SK-N-SH (cell line): ENCODE measurements around the gene MBD3. TPM values are rescaled to one million over a fixed set of nuclear protein-coding genes. Genes with fewer than 3 reads are reported as not detected.

Experiments
- CTCF ChIA-PET: fragments of 300-600, 350-600 bp; formaldehyde crosslinking; extraction: SDS; loops from one replicate; lab custom pipeline; 2021; lab: Yijun Ruan, JAX
- POLR2A ChIA-PET: fragments of 350-600 bp; sonication (Branson Sonifier 250); formaldehyde crosslinking; extraction: SDS; loops from one replicate; lab custom pipeline; 2020; ENCODE audit warnings: antibody characterized with exemption, inconsistent platforms; lab: Yijun Ruan, JAX
- DNase-seq: peaks from one replicate; pipeline ENCODE4 v3.0.0; 2012
- H2AFZ ChIP-seq: fragments of 200-600 bp; sonication (generic); 2 replicates; pipeline ENCODE4 v1.8.1; 2016; ENCODE audit warnings: antibody characterized with exemption, mild to moderate bottlenecking, low read depth
- H3F3A ChIP-seq: fragments of 200-600 bp; sonication (generic); replicated peaks from 2 replicates; pipeline ENCODE3; 2016; ENCODE audit warnings: antibody characterized with exemption, mild to moderate bottlenecking; ENCODE audit not compliant: insufficient read depth
- H3K27ac ChIP-seq, 2 experiments: fragments of 200-500 bp in 1 of 2; fragments of 200-600 bp in 1 of 2; sonication (Bioruptor generic) in 1 of 2; sonication (generic), shearing (Covaris generic) in 1 of 2; 2 replicates each; pipeline versions ENCODE4 v1.5.1 to v1.6.1; 2014 to 2016; ENCODE audit warnings: low read depth in 2 of 2, inconsistent platforms in 1 of 2, low read length in 1 of 2, mild to moderate bottlenecking in 1 of 2, mixed read lengths in 1 of 2
- H3K27me3 ChIP-seq: fragments of 200-600 bp; sonication (generic), shearing (Covaris generic); 2 replicates; pipeline ENCODE4 v1.6.1; 2016; ENCODE audit warnings: mixed run types; ENCODE audit not compliant: insufficient read depth
- H3K36me3 ChIP-seq, 2 experiments: fragments of 200-500 bp in 1 of 2; fragments of 200-600 bp in 1 of 2; sonication (Bioruptor generic) in 1 of 2; sonication (generic) in 1 of 2; replicated peaks in 1 of 2; 2 replicates each; pipeline versions ENCODE3 to v1.5.1; 2014 to 2016; ENCODE audit warnings: low read length in 1 of 2, mild to moderate bottlenecking in 1 of 2; ENCODE audit not compliant: insufficient read depth in 2 of 2, control insufficient read depth in 1 of 2
- H3K4me1 ChIP-seq, 2 experiments: fragments of 200-500 bp in 1 of 2; fragments of 200-600 bp in 1 of 2; sonication (Bioruptor generic) in 1 of 2; sonication (generic), shearing (Covaris generic) in 1 of 2; 2 replicates each; pipeline versions ENCODE4 v1.5.1 to v1.6.1; 2014 to 2016; ENCODE audit warnings: low read depth in 1 of 2, low read length in 1 of 2, mixed run types in 1 of 2; ENCODE audit not compliant: insufficient read depth in 2 of 2, control insufficient read depth in 1 of 2
- H3K4me2 ChIP-seq: fragments of 200-600 bp; sonication (generic), shearing (Covaris generic); 2 replicates; pipeline ENCODE4 v1.6.1; 2017; ENCODE audit warnings: mixed run types
- H3K4me3 ChIP-seq, 2 experiments: fragments of 200-500 bp in 1 of 2; fragments of 200-600 bp in 1 of 2; sonication (Bioruptor generic) in 1 of 2; sonication (generic), shearing (Covaris generic) in 1 of 2; 2 replicates each; pipeline versions ENCODE4 v1.5.1 to v1.8.1; 2014 to 2016; ENCODE audit warnings: low read depth in 2 of 2, inconsistent platforms in 1 of 2, low read length in 1 of 2, mild to moderate bottlenecking in 1 of 2, mixed read lengths in 1 of 2, moderate library complexity in 1 of 2
- H3K79me2 ChIP-seq: fragments of 200-600 bp; sonication (generic); 2 replicates; pipeline ENCODE4 v1.8.1; 2017; ENCODE audit warnings: mild to moderate bottlenecking; ENCODE audit not compliant: insufficient read depth
- H3K9ac ChIP-seq: fragments of 200-600 bp; sonication (generic); 2 replicates; pipeline ENCODE4 v1.6.1; 2017; ENCODE audit warnings: mixed run types
- H3K9me2 ChIP-seq: fragments of 200-600 bp; sonication (generic); 2 replicates; pipeline ENCODE4 v1.6.1; 2017; ENCODE audit warnings: mixed run types
- H3K9me3 ChIP-seq: fragments of 200-600 bp; sonication (generic); 2 replicates; pipeline ENCODE4 v1.6.1; 2017; ENCODE audit warnings: mixed run types, mild to moderate bottlenecking, moderate library complexity
- H4K20me1 ChIP-seq: fragments of 200-600 bp; sonication (generic); 2 replicates; pipeline ENCODE4 v1.6.1; 2017; ENCODE audit warnings: mild to moderate bottlenecking, mixed run types; ENCODE audit not compliant: insufficient read depth
- CHD2 ChIP-seq: fragments of 150-350 bp; IDR thresholded peaks from 2 replicates; pipeline ENCODE4 v1.6.1; 2018; ENCODE audit warnings: low read length; ENCODE audit not compliant: partially characterized antibody
- FOXM1 ChIP-seq: IDR thresholded peaks from 2 replicates; pipeline ENCODE4 v1.4.0; 2012; ENCODE audit warnings: low read depth, mild to moderate bottlenecking
- GABPA ChIP-seq: IDR thresholded peaks from 2 replicates; pipeline ENCODE4 v1.4.0; 2012; ENCODE audit warnings: low read depth, mild to moderate bottlenecking
- RCOR1 ChIP-seq: fragments of 150-350 bp; IDR thresholded peaks from 2 replicates; pipeline ENCODE4 v1.6.1; 2017; ENCODE audit warnings: antibody characterized with exemption, low read length
- RXRA ChIP-seq: IDR thresholded peaks from 2 replicates; pipeline ENCODE4 v1.4.0; 2012; ENCODE audit warnings: low read depth, mild to moderate bottlenecking, borderline replicate concordance
- SIN3A ChIP-seq: IDR thresholded peaks from 2 replicates; pipeline ENCODE4 v1.6.1; 2012; ENCODE audit warnings: low read depth, mild to moderate bottlenecking, low read length, moderate library complexity, borderline replicate concordance
- TAF1 ChIP-seq: IDR thresholded peaks from 2 replicates; pipeline ENCODE4 v1.6.1; 2012; ENCODE audit warnings: low read depth, mild to moderate bottlenecking, low read length, moderate library complexity, borderline replicate concordance
- TCF12 ChIP-seq: IDR thresholded peaks from 2 replicates; pipeline ENCODE4 v1.4.0; 2012
- YY1 ChIP-seq: IDR thresholded peaks from 2 replicates; pipeline ENCODE4 v1.4.0; 2012; ENCODE audit warnings: low read depth, mild to moderate bottlenecking
- WGBS: methylation state at CpG from one replicate; pipeline ENCODE4 v1.1.6; 2017; ENCODE audit warnings: low lambda C conversion rate; 5-methylcytosine and 5-hydroxymethylcytosine counted together
- polyA plus RNA-seq, 3 experiments: library from polyadenylated mRNA; depleted of rRNA; stranded (reverse); fragments of >200 nt; gene quantifications; 2 replicates each; pipeline ENCODE4 v1.2.3, GENCODE V29; 2012
- TF ChIP-seq, protein P1 (sequence below): IDR thresholded peaks from 2 replicates; pipeline ENCODE4 v1.4.0; 2012; ENCODE audit warnings: low read depth
- TF ChIP-seq, protein P2 (sequence below): fragments of 150-350 bp; IDR thresholded peaks from 2 replicates; pipeline ENCODE4 v1.6.1; 2016; ENCODE audit warnings: mild to moderate bottlenecking, low read depth, low read length
- TF ChIP-seq, protein P3 (sequence below): IDR thresholded peaks from 2 replicates; pipeline ENCODE4; 2012

The MBD3 gene
- polyA plus RNA-seq, 1 of the 3 experiments (the other 2 are of a cell fraction), result 96.5 TPM

DNA sequence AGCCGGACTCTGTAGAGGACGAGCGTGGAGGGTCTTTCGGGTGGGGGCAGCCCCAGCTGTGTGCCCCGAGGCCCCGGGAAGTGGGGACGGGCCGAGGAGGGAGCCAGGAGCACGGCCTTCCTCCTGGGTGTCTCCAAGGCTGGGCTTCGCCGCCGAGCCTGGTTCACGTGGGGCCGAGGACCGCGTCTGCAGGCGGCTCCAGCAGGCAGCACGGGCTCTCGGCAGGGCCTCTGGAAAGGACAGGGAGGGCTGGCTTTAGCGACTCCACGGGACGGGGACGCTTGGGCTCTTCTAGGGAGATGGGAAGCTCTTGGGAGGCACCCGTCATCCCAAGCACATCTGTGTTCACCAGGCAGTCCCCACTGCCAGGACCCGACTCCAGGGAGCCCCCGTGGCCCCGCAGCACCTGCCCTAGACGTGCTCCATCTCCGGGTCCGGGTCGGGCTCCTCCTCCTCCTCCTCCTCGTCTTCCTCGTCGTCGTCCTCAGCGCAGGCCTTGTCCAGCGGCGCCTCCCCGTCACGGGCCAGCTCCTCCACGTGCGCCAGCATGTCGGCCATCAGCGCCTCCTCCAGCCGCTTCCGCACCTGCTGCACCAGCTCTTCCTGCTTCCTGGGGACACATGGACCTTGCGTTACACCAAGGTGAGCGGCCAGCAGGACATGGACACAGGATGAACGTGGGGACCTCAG lies 14.6 kb downstream of the MBD3 start:
- no peak overlapping the region for H3K27ac ChIP-seq
- peaks cover 6% of the 10 kb centered on the region; the same call in 1 of the 2 replicates for H3K79me2 ChIP-seq
- no peak for DNase-seq
- no peaks in the 10 kb centered on the region for H3K9me3 ChIP-seq
- ChIA-PET CTCF (interaction anchor here (1.3 to 3.4 kb wide), 5 partner anchors 13 to 248 kb away, joined by 3 to 18 read pairs (median 4); no protein-coding TSS in a partner anchor), POLR2A (interaction anchor here (0.9 to 1.5 kb wide), 2 partner anchors 10 to 13 kb away, joined by 4 to 5 read pairs; no protein-coding TSS in a partner anchor)
- peaks cover 3 to 34% of the 10 kb centered on the region in 2 experiments for H3K36me3 ChIP-seq
- no peak overlapping the region for H3K9ac ChIP-seq
- 95% methylated on average over 23 of the region's 49 CpGs for WGBS
- no peak overlapping the region for H3K4me3 ChIP-seq
- no peak overlapping the region for H2AFZ ChIP-seq
- no peaks in the 10 kb centered on the region for H4K20me1 ChIP-seq
- H3K27me3 ChIP-seq, result no peaks in the 10 kb centered on the region
- H3F3A ChIP-seq, result peaks cover 5% of the 10 kb centered on the region
- no peak overlapping the region for H3K4me2 ChIP-seq
- TF ChIP-seq TCF12 (no peak), YY1 (no peak), CHD2 (no peak), TAF1 (no peak)
- TF ChIP-seq, protein P1, sequence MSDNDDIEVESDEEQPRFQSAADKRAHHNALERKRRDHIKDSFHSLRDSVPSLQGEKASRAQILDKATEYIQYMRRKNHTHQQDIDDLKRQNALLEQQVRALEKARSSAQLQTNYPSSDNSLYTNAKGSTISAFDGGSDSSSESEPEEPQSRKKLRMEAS, result no peak
- no peaks in the 10 kb centered on the region for H3K9me2 ChIP-seq
- H3K4me1 ChIP-seq, result no peaks in the 10 kb centered on the region

DNA sequence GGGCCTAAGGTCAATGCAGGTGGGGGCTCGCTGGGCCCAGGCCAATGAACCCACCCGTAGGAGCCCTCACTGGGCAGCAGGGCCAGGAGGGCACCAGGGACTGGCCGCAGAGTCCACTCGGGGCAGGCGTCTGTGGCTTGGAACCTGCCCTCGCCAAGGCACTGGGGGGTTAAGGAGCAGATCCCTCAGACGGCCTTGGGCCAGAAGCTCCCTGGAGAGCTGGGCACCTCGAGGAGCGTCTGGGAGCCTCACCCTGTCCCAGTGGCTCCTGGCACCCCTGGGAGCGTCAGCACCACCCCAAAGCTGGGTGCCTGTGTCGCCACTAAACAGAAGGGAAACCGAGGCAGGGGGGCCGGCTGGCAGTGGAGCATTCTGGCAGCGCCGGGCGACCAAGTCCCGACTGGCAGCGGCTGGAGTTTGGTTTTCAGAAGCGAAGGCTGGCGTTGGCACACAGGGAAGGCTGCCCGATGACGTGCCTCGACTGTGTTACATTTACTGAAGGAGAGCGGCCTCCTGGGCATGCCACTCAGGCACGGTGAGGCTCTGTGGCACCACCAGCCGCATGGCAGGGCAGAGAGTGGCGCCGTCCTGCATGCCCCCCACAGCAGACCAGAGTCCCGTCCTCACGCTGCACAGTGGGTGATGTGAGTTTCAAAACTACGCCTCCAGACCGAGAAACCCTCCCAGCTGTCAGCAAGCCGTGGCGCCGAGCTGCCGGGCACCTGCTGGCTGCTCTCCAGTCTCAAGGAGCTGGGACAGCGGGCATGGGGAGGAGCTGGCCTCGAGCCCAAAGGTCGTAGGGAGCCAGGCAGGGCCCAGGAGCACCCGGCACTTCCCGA lies 15.4 kb downstream of the MBD3 start:
- CTCF ChIA-PET, result interaction anchor here (1.1 to 3.4 kb wide), 4 partner anchors 9 to 249 kb away, joined by 3 to 18 read pairs (median 4); partner anchors contain the start of gene MEX3D

More for the DNA sequence above, 15.4 kb downstream of the MBD3 start:
- Histone ChIP-seq H3K9me2 (no peaks in the 10 kb centered on the region), H2AFZ (no peak overlapping the region), H3K9ac (no peak overlapping the region), H3K4me2 (no peak overlapping the region), H3K4me1 (no peaks in the 10 kb centered on the region), H3K27ac (no peak overlapping the region), H3K27me3 (no peaks in the 10 kb centered on the region), H3K36me3 (peaks cover 3 to 29% of the 10 kb centered on the region in 2 experiments), H3K9me3 (no peaks in the 10 kb centered on the region)
- POLR2A ChIA-PET, result interaction anchor here (0.9 kb wide), 1 partner anchor 13 kb away, joined by 4 read pairs; no protein-coding TSS in a partner anchor
- no peak for DNase-seq
- no peak for TF ChIP-seq RXRA
- TF ChIP-seq GABPA, result no peak
- TF ChIP-seq, protein P2, sequence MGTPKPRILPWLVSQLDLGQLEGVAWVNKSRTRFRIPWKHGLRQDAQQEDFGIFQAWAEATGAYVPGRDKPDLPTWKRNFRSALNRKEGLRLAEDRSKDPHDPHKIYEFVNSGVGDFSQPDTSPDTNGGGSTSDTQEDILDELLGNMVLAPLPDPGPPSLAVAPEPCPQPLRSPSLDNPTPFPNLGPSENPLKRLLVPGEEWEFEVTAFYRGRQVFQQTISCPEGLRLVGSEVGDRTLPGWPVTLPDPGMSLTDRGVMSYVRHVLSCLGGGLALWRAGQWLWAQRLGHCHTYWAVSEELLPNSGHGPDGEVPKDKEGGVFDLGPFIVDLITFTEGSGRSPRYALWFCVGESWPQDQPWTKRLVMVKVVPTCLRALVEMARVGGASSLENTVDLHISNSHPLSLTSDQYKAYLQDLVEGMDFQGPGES, result no peak
- TF ChIP-seq TCF12, result no peak
- TF ChIP-seq FOXM1, result no peak
- no peak for TF ChIP-seq RCOR1
- no peak for TF ChIP-seq TAF1
- TF ChIP-seq SIN3A, result no peak
- TF ChIP-seq, protein P3, sequence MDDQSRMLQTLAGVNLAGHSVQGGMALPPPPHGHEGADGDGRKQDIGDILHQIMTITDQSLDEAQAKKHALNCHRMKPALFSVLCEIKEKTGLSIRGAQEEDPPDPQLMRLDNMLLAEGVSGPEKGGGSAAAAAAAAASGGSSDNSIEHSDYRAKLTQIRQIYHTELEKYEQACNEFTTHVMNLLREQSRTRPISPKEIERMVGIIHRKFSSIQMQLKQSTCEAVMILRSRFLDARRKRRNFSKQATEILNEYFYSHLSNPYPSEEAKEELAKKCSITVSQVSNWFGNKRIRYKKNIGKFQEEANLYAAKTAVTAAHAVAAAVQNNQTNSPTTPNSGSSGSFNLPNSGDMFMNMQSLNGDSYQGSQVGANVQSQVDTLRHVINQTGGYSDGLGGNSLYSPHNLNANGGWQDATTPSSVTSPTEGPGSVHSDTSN, result no peak
- TF ChIP-seq, all 33 proteins: peak for 0
- 94% methylated on average over 22 of the region's 41 CpGs for WGBS
- Histone ChIP-seq H3K4me3 (no peak overlapping the region), H3F3A (peaks cover 5% of the 10 kb centered on the region), H3K79me2 (no peaks in the 10 kb centered on the region; the same call in 1 of the 2 replicates), H4K20me1 (no peaks in the 10 kb centered on the region)
